SK-N-SH (cell line): ENCODE data around the gene OSBPL9. TPM values are rescaled to one million over a fixed set of nuclear protein-coding genes. Genes with fewer than 3 reads are reported as not detected.

Experiments
- CTCF ChIA-PET: fragments of 300-600, 350-600 bp; formaldehyde crosslinking; extraction: SDS; loops from one replicate; lab custom pipeline; 2021; lab: Yijun Ruan, JAX
- POLR2A ChIA-PET: fragments of 350-600 bp; sonication (Branson Sonifier 250); formaldehyde crosslinking; extraction: SDS; loops from one replicate; lab custom pipeline; 2020; ENCODE audit warnings: antibody characterized with exemption, inconsistent platforms; lab: Yijun Ruan, JAX
- DNase-seq: peaks from one replicate; pipeline ENCODE4 v3.0.0; 2012
- H2AFZ ChIP-seq: fragments of 200-600 bp; sonication (generic); 2 replicates; pipeline ENCODE4 v1.8.1; 2016; ENCODE audit warnings: antibody characterized with exemption, mild to moderate bottlenecking, low read depth
- H3F3A ChIP-seq: fragments of 200-600 bp; sonication (generic); replicated peaks from 2 replicates; pipeline ENCODE3; 2016; ENCODE audit warnings: antibody characterized with exemption, mild to moderate bottlenecking; ENCODE audit not compliant: insufficient read depth
- H3K27ac ChIP-seq, 2 experiments: fragments of 200-500 bp in 1 of 2; fragments of 200-600 bp in 1 of 2; sonication (Bioruptor generic) in 1 of 2; sonication (generic), shearing (Covaris generic) in 1 of 2; 2 replicates each; pipeline versions ENCODE4 v1.5.1 to v1.6.1; 2014 to 2016; ENCODE audit warnings: low read depth in 2 of 2, inconsistent platforms in 1 of 2, low read length in 1 of 2, mild to moderate bottlenecking in 1 of 2, mixed read lengths in 1 of 2
- H3K27me3 ChIP-seq: fragments of 200-600 bp; sonication (generic), shearing (Covaris generic); 2 replicates; pipeline ENCODE4 v1.6.1; 2016; ENCODE audit warnings: mixed run types; ENCODE audit not compliant: insufficient read depth
- H3K36me3 ChIP-seq, 2 experiments: fragments of 200-500 bp in 1 of 2; fragments of 200-600 bp in 1 of 2; sonication (Bioruptor generic) in 1 of 2; sonication (generic) in 1 of 2; replicated peaks in 1 of 2; 2 replicates each; pipeline versions ENCODE3 to v1.5.1; 2014 to 2016; ENCODE audit warnings: low read length in 1 of 2, mild to moderate bottlenecking in 1 of 2; ENCODE audit not compliant: insufficient read depth in 2 of 2, control insufficient read depth in 1 of 2
- H3K4me1 ChIP-seq, 2 experiments: fragments of 200-500 bp in 1 of 2; fragments of 200-600 bp in 1 of 2; sonication (Bioruptor generic) in 1 of 2; sonication (generic), shearing (Covaris generic) in 1 of 2; 2 replicates each; pipeline versions ENCODE4 v1.5.1 to v1.6.1; 2014 to 2016; ENCODE audit warnings: low read depth in 1 of 2, low read length in 1 of 2, mixed run types in 1 of 2; ENCODE audit not compliant: insufficient read depth in 2 of 2, control insufficient read depth in 1 of 2
- H3K4me2 ChIP-seq: fragments of 200-600 bp; sonication (generic), shearing (Covaris generic); 2 replicates; pipeline ENCODE4 v1.6.1; 2017; ENCODE audit warnings: mixed run types
- H3K4me3 ChIP-seq, 2 experiments: fragments of 200-500 bp in 1 of 2; fragments of 200-600 bp in 1 of 2; sonication (Bioruptor generic) in 1 of 2; sonication (generic), shearing (Covaris generic) in 1 of 2; 2 replicates each; pipeline versions ENCODE4 v1.5.1 to v1.8.1; 2014 to 2016; ENCODE audit warnings: low read depth in 2 of 2, inconsistent platforms in 1 of 2, low read length in 1 of 2, mild to moderate bottlenecking in 1 of 2, mixed read lengths in 1 of 2, moderate library complexity in 1 of 2
- H3K79me2 ChIP-seq: fragments of 200-600 bp; sonication (generic); 2 replicates; pipeline ENCODE4 v1.8.1; 2017; ENCODE audit warnings: mild to moderate bottlenecking; ENCODE audit not compliant: insufficient read depth
- H3K9ac ChIP-seq: fragments of 200-600 bp; sonication (generic); 2 replicates; pipeline ENCODE4 v1.6.1; 2017; ENCODE audit warnings: mixed run types
- H3K9me2 ChIP-seq: fragments of 200-600 bp; sonication (generic); 2 replicates; pipeline ENCODE4 v1.6.1; 2017; ENCODE audit warnings: mixed run types
- H3K9me3 ChIP-seq: fragments of 200-600 bp; sonication (generic); 2 replicates; pipeline ENCODE4 v1.6.1; 2017; ENCODE audit warnings: mixed run types, mild to moderate bottlenecking, moderate library complexity
- H4K20me1 ChIP-seq: fragments of 200-600 bp; sonication (generic); 2 replicates; pipeline ENCODE4 v1.6.1; 2017; ENCODE audit warnings: mild to moderate bottlenecking, mixed run types; ENCODE audit not compliant: insufficient read depth
- CTCF ChIP-seq: fragments of 200-600 bp; sonication (generic); IDR thresholded peaks from 2 replicates; pipeline ENCODE4 v1.6.1; 2017; ENCODE audit warnings: antibody characterized with exemption, mild to moderate bottlenecking, moderate library complexity
- EZH2phosphoT487 ChIP-seq: fragments of 200-600 bp; sonication (generic); IDR thresholded peaks from 2 replicates; pipeline ENCODE4 v1.6.1; 2017; ENCODE audit warnings: low read depth, mixed run types, mild to moderate bottlenecking, antibody characterized with exemption, moderate library complexity, borderline replicate concordance
- FOSL2 ChIP-seq: IDR thresholded peaks from 2 replicates; pipeline ENCODE4 v1.4.0; 2012; ENCODE audit warnings: low read depth, mild to moderate bottlenecking, moderate library complexity, borderline replicate concordance
- MEF2A ChIP-seq: IDR thresholded peaks from 2 replicates; pipeline ENCODE4 v1.4.0; 2012; ENCODE audit warnings: low read depth, borderline replicate concordance
- MXI1 ChIP-seq: IDR thresholded peaks from 2 replicates; pipeline ENCODE4 v1.6.1; 2012; ENCODE audit warnings: mild to moderate bottlenecking, low read depth, low read length, improper control_type of control experiment
- NRF1 ChIP-seq: IDR thresholded peaks from 2 replicates; pipeline ENCODE4 v1.6.1; 2012; ENCODE audit warnings: low read depth, mild to moderate bottlenecking, low read length
- RCOR1 ChIP-seq: fragments of 150-350 bp; IDR thresholded peaks from 2 replicates; pipeline ENCODE4 v1.6.1; 2017; ENCODE audit warnings: antibody characterized with exemption, low read length
- SMC3 ChIP-seq: IDR thresholded peaks from 2 replicates; pipeline ENCODE4 v1.6.1; 2012; ENCODE audit warnings: low read depth, low read length, improper control_type of control experiment
- TAF1 ChIP-seq: IDR thresholded peaks from 2 replicates; pipeline ENCODE4 v1.6.1; 2012; ENCODE audit warnings: low read depth, mild to moderate bottlenecking, low read length, moderate library complexity, borderline replicate concordance
- YY1 ChIP-seq: IDR thresholded peaks from 2 replicates; pipeline ENCODE4 v1.4.0; 2012; ENCODE audit warnings: low read depth, mild to moderate bottlenecking
- ZBTB33 ChIP-seq: IDR thresholded peaks from 2 replicates; pipeline ENCODE4 v1.4.0; 2012; ENCODE audit warnings: low read depth, borderline replicate concordance
- WGBS: methylation state at CpG from one replicate; pipeline ENCODE4 v1.1.6; 2017; ENCODE audit warnings: low lambda C conversion rate; 5-methylcytosine and 5-hydroxymethylcytosine counted together
- polyA plus RNA-seq, 3 experiments: library from polyadenylated mRNA; depleted of rRNA; stranded (reverse); fragments of >200 nt; gene quantifications; 2 replicates each; pipeline ENCODE4 v1.2.3, GENCODE V29; 2012
- TF ChIP-seq, protein P1 (sequence below): IDR thresholded peaks from 2 replicates; pipeline ENCODE4 v1.6.1; 2012; ENCODE audit warnings: mild to moderate bottlenecking, low read depth, low read length, moderate library complexity
- TF ChIP-seq, protein P2 (sequence below): IDR thresholded peaks from 2 replicates; pipeline ENCODE4 v1.4.0; 2012; ENCODE audit warnings: low read depth
- TF ChIP-seq, protein P3 (sequence below): IDR thresholded peaks from 2 replicates; pipeline ENCODE4 v1.4.0; 2012; ENCODE audit warnings: low read depth, borderline replicate concordance

Gene OSBPL9
- polyA plus RNA-seq, 1 of the 3 experiments (the other 2 are of a cell fraction) = 43.9 TPM

DNA sequence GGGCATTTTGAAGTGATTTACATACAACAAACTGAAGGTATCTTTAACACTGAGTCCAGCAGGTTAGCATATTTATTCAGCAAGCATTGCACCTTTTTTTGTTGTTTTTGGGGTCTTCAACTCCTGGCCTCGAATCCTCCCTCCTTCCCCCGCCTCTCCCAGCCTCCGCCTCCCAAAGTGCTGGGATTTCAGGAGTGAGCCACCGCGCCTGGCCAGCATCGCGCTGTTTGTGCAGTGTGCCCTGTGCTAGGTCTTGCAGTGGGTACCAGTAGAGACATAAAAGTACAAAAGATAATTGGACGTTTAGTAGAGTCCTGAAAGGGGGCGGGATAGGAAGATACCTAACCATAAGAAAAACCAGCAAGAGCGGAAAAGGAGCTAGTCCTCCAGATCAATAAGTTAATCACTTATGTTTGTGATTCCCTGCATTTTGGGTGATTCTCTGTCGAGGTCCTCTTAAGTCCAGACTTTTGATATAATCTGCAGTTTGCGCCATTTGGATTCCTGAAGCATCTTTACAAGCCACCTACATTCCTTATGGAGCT lies 111.8 kb downstream of the OSBPL9 start:
- Histone ChIP-seq H4K20me1 (peaks cover 21% of the 10 kb centered on the region), H3K4me3 (peak overlapping the region; percentile 75 to 92), H3K9me2 (no peaks in the 10 kb centered on the region), H2AFZ (peak overlapping the region; percentile 67; the same call in 1 of the 2 replicates), H3K9ac (peak overlapping the region; percentile 82), H3K36me3 (no peaks in the 10 kb centered on the region), H3K27me3 (no peaks in the 10 kb centered on the region), H3K9me3 (no peaks in the 10 kb centered on the region), H3F3A (peaks cover 3% of the 10 kb centered on the region), H3K79me2 (peaks cover 73% of the 10 kb centered on the region), H3K4me2 (peak overlapping the region; percentile 97), H3K27ac (peak overlapping the region; percentile 75 to 76), H3K4me1 (peaks cover 10 to 37% of the 10 kb centered on the region in 2 experiments; a peak in 3 of 4 replicates)
- CTCF ChIA-PET = interaction anchor here (0.6 to 1.0 kb wide), 2 partner anchors 102 to 521 kb away, joined by 3 read pairs; no protein-coding TSS in a partner anchor
- TF ChIP-seq, protein P1, sequence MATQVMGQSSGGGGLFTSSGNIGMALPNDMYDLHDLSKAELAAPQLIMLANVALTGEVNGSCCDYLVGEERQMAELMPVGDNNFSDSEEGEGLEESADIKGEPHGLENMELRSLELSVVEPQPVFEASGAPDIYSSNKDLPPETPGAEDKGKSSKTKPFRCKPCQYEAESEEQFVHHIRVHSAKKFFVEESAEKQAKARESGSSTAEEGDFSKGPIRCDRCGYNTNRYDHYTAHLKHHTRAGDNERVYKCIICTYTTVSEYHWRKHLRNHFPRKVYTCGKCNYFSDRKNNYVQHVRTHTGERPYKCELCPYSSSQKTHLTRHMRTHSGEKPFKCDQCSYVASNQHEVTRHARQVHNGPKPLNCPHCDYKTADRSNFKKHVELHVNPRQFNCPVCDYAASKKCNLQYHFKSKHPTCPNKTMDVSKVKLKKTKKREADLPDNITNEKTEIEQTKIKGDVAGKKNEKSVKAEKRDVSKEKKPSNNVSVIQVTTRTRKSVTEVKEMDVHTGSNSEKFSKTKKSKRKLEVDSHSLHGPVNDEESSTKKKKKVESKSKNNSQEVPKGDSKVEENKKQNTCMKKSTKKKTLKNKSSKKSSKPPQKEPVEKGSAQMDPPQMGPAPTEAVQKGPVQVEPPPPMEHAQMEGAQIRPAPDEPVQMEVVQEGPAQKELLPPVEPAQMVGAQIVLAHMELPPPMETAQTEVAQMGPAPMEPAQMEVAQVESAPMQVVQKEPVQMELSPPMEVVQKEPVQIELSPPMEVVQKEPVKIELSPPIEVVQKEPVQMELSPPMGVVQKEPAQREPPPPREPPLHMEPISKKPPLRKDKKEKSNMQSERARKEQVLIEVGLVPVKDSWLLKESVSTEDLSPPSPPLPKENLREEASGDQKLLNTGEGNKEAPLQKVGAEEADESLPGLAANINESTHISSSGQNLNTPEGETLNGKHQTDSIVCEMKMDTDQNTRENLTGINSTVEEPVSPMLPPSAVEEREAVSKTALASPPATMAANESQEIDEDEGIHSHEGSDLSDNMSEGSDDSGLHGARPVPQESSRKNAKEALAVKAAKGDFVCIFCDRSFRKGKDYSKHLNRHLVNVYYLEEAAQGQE = no peak
- 22% methylated on average over 12 of the region's 12 CpGs for WGBS
- POLR2A ChIA-PET = no interaction called here
- peak; percentile 33 for DNase-seq

DNA sequence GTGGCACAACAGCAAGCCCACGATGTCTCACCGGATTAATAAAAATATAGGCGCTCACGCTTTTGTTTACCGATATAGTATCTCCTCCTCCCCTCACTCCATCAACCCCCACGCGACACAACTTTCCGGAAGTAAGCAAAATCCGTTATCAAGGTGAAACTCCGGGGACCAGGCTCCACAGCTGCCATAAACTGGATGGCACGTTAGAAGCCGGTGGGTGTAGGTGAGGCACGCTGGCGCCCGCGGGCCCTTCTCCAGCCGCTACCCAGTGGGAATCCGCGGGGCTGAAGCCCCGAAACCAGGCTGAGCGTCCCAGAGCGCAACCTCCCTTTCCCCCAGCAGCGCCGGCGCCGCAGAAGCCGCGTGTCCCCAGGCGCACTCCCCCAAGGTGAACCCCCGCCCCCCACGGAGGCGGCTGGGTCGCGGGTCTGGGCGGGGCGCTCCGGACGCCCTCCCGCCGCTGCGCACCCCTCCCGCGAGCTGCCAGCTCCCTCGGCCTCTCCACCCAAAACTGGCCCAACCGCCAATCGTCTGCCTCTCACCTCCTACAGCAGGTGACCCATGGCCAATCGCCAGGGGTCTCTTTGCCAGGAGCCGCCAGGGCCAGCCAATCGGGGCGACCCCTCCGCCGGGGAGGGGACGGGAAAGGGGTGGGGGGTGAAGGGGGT lies 112.4 kb downstream of the OSBPL9 start:
- ChIA-PET CTCF (interaction anchor here (1.0 kb wide), 1 partner anchor 102 kb away, joined by 3 read pairs; no protein-coding TSS in a partner anchor), POLR2A (no interaction called here)
- Histone ChIP-seq H3K27ac (peak overlapping the region; percentile 75 to 83), H3K27me3 (no peaks in the 10 kb centered on the region), H3K9me2 (no peaks in the 10 kb centered on the region), H3K79me2 (peaks cover 79% of the 10 kb centered on the region), H3K9ac (peak overlapping the region; percentile 82), H3K4me1 (peaks cover 10 to 43% of the 10 kb centered on the region in 2 experiments; a peak in 3 of 4 replicates), H3K4me3 (peak overlapping the region; percentile 75 to 92), H2AFZ (peak overlapping the region; percentile 67; the same call in 1 of the 2 replicates), H4K20me1 (peaks cover 27% of the 10 kb centered on the region), H3F3A (peaks cover 3% of the 10 kb centered on the region), H3K36me3 (no peaks in the 10 kb centered on the region), H3K9me3 (no peaks in the 10 kb centered on the region), H3K4me2 (peak overlapping the region; percentile 97)
- WGBS = under 1% methylated on average over 13 of the region's 53 CpGs
- DNase-seq = peak; percentile 98
- TF ChIP-seq MXI1 (peak; percentile 80; the same call in 1 of the 2 replicates), TAF1 (peak; percentile 42; the same call in 1 of the 2 replicates), ZBTB33 (no peak), YY1 (no peak), FOSL2 (no peak), MEF2A (no peak), NRF1 (peak; percentile 61), CTCF (no peak), EZH2phosphoT487 (no peak), SMC3 (no peak), RCOR1 (no peak)
- TF ChIP-seq, protein P2, sequence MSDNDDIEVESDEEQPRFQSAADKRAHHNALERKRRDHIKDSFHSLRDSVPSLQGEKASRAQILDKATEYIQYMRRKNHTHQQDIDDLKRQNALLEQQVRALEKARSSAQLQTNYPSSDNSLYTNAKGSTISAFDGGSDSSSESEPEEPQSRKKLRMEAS = peak; percentile 73
- TF ChIP-seq, protein P3, sequence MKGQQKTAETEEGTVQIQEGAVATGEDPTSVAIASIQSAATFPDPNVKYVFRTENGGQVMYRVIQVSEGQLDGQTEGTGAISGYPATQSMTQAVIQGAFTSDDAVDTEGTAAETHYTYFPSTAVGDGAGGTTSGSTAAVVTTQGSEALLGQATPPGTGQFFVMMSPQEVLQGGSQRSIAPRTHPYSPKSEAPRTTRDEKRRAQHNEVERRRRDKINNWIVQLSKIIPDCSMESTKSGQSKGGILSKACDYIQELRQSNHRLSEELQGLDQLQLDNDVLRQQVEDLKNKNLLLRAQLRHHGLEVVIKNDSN = peak; percentile 86
